Tongue (tissue), 2 donors: ENCODE measurements around the gene DDR2. TPM values are rescaled to one million over a fixed set of nuclear protein-coding genes. Genes with fewer than 3 reads are reported as not detected.
A peak's percentile ranks its signal among the peaks of the same experiment; 100 is the strongest.

ENCODE experiments used
- DNase-seq: peaks from one replicate; pipeline ENCODE4 v3.0.0-alpha.2; 2015
- total RNA-seq: library from RNA; depleted of rRNA; stranded (reverse); fragments of >200 nt; gene quantifications from one replicate; pipeline ENCODE4 v1.2.3, GENCODE V29; 2014

The DDR2 gene
- total RNA-seq, 1 donor from 2014 or later: 60.6 TPM

DNA sequence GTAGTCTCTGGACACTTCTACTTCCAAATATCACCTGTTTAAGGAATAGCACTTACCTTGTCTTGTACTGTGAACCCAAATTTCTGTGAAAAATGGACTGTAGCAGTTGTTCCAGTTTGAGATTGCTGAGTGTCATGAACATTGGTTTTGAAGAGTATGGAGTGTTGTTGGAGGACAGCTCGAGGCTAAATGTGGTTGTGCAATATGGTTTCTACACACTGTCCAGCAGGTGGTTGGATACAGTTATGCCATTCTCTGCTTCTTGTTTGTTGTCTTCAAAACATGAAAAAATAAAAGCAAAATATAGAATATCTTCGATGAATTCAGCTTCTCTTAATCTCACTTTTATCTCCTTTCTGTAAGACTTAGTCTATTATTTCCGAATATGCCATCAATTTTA lies 67.1 kb downstream of the DDR2 start:
- no peak for DNase-seq

DNA sequence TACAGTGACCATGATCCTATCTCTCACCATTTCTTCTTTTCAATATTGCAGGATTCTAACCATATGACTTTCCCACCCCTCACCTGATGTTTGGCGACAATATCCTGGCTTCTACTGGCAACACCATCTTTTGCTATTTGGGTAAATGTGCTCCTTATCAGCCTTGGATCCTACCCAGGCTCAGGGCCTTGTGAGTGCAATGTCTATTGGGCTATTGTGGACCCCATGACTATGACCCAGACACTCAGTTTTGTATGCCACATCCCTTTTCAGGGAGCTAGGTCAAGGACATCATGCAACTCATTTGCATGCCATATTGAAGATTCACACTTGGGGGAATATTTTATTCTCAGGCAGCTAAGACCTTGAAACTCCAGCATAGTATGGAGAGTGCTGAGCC lies 67.9 kb downstream of the DDR2 start:
- no peak for DNase-seq

DNA sequence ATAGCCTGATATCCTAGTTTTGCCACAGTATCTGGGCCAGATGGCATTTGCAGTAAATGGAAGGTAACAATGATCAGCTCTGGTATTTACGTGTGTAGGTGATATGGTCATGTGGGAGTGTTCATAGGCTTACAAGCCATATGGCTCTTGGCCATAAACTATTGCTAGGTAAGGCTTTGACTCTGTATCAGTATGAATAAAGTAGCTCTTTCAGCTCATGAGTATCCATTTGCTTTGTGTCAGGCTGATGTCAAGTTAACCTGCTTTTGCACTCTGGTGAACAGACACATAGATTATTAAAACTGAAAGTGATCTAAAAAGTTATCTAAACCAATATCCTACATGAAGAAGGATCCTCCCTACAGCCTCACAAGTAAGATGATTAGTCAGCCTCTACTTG lies 69.0 kb downstream of the DDR2 start:
- DNase-seq: no peak

DNA sequence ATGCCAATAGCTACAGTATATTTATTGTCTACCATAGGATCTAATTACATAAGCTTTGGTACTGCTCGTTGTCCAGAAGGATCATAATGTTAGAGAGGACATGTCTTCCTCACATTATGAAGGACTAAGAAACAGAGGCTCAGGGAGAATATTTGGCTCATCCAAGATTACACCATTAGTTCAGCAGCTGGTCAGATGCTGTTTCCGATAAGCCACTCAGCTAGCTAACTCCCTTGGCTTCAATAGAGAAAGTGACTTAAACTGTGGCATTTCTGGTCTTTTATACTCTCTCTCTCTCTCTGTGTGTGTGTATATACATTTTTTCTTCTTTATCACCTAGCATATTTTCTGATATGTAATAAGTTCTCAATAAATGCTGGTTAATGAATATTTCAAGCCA lies 70.4 kb downstream of the DDR2 start:
- DNase-seq: peak; percentile 49

DNA sequence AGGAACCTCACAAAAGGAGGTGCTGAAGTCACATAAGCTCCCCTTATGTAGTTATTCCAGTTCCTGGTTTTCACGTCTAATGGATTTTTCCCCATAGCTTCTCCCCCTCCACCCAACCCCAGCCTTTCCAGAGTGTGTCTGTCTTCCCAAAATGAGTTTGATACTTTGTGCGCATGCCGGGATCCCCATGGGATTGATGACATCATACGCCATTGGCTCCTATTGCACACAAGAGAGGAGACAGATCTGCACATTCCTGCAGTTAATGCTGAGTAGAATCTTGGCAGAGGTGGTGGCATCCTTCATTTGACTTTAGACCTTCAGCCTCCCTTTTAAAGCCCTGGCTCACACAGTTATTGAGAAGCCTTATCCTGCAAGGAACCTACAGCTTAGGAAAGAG lies 71.4 kb downstream of the DDR2 start:
- DNase-seq: no peak

DNA sequence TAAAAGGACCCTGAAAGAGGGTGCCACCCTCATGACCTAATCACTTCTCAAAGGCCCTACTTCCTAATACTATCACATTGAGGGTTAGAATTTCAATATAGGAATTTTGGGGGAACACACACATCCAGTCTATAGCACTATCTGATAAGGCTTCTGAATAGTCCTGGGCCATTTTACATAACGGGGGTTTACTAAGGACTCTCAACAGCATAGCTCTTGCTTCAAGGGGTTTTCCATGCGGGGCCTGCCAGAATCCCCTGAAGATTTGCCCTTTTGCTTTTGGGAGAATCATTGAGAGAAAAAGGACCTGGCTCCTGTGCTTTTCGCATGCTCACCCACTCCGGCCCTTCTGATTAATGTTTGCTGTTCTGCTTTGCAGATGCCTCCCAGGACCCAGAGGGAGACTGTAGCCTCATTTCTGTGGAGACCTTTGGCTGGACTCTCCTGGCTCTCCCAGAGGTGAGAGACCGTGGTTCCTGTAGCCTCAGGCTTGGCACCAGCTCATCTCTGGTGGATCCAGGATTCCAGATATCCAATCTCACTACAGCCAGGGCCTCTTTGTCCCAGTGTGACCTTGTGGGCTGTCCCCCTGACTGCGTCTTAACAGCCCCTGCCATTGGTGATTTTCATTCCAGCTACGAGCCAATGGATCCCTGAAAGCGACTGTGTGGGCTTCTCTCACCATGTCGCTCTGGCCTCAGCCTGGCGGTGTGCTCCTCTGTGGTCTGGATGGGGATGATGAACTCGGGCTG lies 72.6 kb downstream of the DDR2 start:
- DNase-seq: no peak

DNA sequence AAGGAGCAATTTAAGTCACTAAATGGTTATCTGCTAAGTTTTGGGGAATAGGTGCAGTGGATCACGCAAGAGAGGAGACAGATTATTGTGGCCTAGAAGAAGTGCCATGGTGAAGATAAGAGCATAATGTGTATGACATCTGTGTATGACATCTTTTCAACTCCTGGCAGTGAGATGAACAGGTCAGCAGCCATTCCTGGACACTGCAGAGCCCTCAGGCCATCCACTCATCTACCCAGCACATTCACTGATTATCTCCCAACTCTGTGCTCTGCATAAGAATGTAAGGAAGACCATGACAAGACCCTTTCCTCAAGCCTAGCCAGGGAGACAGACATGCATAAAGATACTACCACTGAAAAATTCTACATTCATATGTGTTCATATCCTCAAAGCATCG lies 73.7 kb downstream of the DDR2 start:
- DNase-seq: no peak

DNA sequence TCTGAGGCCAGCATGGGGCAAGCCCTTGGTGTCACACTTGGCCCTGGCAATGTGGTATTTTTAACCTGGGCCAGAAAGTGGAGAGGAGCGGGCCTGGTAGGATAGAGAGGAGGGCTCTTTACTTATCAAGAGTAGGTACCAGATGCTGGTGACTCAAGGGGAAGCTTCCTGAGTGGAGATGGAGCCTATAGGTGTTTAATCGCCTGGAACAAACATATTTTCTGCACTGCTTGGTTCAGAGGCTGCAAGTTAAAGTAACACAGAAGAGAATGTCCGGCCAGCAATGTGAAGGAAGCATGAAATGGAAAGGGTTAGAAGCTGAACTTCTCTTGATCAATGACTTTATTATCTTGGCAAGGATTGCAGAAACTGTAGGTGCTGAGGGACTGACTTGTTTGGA lies 74.3 kb downstream of the DDR2 start:
- DNase-seq: no peak

DNA sequence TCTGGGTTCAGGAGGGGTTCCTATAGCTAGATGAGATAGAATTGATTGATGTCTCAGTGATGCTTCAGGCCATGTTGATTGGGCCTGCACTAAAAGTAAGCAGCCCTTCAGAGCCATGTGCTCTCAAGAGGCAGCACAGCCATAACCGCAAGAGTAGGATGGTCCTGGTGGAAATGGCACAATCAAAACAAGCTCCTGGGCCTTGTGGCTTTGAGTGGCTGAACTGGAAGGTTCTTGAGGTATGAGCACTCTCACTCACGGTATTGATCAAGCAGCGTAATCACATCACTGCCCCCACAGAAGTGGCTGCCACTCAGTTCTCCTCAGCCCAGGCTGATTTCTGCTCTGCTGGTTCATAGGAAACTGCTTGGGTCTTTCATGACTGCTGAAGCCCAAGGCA lies 76.0 kb downstream of the DDR2 start:
- DNase-seq: no peak

DNA sequence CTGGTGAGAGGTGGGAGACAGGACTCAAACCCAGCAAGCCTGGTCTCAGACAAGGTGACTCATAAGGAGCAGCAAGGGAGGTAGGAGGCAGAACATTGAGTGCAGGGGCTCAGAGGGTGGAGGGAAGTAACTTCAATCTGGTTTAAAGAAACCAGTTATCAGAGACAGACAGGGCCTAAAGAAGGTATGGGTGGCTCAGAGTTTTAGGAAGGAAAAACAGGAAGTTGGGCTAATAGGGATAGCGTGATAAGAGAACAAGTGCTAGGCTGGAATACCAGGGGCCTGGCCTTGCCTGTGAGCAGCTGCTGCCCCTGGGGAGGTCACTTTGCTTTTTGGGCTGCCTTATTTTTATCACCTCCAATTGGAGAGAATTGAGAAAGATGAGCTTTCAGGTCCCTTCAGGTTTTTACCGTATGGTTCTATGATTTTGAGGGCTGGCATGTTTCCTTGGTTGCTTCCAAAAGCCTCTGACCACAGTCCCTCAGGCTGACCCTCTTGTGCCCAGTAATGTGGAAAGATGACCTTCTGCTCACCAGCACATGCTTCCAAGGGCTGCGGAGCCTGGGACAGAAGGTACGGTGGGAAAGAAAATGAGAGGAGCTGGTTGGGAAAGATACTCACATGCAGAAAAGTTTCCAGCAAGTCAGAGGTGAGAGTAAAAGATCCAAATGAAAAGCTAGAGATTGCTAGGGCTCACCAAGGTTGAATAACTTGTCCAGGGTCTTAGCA lies 77.0 kb downstream of the DDR2 start:
- no peak for DNase-seq

DNA sequence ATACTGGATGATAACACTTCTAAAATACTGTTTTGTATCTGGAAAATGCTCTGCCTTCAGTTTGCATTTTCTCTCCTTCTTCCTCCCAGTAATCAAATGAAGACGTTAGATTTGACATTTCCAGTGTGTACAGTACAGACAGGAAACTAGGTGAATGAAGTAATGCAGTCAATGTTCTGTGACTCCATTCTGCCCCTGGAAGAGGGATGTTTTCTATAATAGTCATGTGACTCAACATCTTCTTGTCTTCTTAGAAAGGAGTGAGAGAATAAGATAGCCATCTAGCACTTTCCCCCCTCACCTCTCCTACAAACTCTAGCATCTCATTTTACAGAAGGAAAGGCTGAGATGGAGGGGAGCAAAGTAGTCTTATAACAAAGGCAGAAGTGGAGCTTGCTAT lies 77.6 kb downstream of the DDR2 start:
- DNase-seq: no peak

DNA sequence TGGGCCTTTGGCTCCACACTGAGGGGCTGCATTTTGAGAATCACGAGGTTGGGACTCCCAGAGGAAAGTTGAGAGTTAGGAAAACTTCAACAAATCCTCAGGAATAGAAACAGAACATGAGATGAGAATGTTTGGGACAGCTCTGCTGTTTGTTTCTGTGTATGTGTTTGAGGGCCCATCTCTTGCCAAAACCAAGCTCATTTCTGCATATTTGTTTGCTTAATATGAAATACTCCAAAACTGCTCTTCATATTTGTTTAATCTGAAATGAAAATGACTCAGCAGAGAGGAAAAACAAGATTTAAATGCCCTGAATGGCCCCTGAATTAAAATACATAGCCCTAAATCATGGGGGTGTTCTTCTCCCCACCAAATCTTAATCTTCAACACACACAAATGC lies 78.1 kb downstream of the DDR2 start:
- peak; percentile 53 for DNase-seq

DNA sequence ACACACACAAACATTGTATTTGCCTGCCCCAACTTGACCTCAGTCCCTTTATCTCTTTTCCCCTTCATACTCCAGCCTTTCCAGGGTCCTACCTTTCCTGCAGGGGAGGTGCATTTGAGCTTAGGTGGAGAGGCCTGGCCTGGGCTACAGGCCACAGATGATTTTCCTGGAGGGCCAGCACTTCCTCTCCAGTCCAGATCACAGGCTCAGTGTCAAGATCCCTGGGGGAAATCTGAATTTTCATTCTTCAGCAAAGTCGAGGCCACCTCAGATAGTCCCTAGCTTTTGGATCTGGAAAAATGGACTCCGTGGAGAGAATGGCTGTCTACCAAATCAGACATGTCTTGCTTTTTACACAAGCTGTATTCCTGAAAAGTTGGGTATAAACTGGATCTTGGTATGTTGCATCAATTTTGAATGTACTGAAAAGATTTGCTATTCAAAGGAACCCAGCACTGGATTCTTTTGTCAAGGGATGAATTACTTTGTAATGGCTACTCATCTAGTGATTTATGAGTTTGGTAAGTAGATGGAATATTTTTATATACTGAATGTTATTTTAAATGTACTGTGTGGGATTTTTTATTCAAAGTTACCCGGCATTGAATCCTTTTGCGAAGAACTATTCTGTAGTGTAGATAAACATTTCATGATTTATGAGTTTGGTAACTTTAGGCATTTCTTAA lies 78.7 kb downstream of the DDR2 start:
- no peak for DNase-seq

DNA sequence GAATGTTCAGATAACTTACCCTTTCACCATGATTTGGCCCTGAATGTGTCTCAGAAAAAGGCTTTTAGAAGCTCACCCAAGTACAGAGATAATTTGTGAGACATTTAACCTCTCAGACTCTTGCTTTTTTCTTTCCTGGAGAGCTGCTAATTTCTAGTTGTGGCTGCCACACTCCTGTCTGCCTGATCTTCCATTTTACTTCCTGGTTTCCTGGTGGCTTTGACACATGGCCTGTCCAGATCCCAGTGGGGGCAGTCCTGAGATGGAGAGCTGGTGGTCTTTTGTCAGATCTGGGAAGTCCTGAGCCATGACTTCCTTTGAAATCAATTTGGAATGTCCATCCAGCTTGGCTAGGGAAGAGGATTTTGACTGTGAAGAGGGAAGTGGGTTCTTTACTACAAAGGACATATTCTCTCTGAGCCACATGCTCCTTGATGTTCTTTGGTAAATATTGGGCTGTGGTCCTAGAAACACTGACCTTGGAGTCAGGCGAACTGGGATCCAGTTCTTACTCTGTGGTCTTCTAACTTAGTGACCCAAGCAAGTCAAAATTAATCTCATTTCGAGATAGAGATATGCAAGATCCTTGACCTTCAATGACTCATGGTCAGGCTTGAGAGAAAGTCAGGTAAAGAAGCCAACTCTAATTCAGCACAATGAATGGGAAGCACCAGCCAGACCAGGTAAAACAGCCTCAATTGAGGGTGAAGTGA lies 80.2 kb downstream of the DDR2 start:
- DNase-seq: no peak

DNA sequence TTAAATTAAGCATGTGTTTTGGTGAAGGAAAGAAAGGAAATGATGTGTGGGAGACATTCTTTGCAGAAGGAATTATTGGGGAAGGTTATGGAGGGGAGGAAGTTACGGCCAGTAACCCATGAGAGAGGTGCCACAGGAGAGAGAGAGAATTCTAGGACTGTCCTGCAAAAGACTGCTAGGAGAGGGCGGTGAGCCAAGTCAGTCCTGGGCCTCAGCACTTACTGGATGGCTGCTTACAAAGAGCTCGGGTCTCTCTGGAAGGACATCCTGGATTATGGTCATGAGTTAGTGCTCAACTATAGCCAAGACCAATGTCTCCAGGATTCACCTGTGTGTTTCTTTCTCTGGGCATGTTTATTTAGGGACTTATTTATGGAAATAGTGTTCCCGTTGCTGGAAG lies 83.9 kb downstream of the DDR2 start:
- DNase-seq: peak; percentile 28

DNA sequence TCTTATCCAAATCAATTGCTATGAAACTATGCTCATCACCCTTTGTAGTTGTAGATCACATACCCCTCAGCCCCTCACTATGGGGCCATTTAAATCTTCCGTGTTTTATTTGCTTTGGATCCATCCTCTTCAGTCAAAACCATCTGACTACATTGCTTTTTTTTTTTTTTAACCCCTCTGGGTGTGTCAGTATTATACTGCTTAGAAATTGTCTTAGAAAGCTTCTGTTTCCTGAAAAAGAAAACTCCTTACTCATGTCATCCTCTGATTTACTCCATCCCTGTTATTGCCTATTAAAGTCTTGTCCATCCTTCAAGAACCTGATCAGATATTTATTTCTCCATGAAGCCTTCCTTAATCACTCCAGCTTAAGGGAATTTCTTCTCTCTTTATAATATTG lies 84.3 kb downstream of the DDR2 start:
- no peak for DNase-seq

DNA sequence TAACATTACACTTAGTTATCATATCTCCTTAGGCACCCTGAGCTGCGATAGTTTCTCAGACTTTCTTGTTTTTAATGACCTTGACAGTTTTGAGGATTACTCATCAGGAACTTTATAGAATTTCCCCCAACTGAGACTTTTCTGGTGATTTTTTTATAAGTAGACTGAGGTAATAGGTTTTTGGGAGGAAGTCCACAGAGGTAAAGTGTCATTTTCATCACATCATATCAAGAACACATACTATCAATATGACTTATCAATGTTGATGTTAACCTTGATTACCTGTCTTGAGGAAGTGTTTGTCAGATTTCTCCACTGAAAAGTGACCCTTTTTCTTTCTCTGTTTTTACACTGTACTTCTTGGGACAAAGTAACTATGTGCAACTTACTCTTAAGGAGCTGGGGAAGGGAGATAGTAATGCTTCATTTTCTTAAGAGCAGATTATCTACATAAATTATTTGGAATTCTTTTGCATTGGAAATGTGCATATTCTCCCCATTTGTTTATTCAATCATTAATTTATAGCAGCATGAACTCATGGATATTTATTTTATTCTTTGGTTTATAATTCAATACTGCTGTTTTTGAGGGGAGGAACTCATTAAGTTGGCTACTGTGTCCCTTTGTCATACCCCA lies 85.4 kb downstream of the DDR2 start:
- no peak for DNase-seq

DNA sequence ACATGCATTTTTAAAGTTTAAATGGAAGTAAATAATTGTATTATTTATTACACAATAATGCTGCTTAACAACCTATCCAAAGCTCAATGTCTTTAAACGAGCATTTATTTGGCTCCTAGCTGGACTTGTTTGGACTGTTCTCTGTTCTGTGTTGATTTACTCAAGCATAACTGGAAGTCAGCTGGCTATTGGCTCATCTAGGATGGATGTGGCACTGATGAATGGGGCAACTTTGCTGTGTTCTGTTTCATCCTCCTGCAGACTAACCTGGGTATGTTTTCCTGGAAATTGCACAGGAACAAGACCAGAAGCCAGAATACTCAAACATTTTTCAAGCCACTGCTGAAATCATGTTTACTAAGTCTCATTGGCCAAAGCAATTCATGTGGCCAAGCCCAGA lies 87.4 kb downstream of the DDR2 start:
- no peak for DNase-seq

DNA sequence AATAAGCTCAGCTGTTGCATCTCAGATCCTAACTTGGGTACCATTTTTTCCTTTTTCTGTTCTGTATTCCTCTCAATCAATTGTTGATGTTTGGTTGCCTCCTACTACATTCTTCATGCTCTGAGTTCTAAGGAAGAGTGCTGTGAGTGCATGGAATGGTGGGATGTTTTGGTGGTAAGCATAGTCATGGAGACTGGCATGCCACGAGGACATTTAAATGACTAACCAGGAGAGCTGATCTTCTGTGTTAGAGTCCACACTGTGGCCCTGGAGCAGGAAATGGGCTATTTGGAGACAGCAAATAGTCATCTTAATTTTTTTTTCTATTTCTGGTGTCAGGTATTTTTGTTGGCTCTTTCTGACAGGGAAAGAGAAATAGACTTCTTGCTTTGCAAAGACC lies 88.7 kb downstream of the DDR2 start:
- DNase-seq: no peak

DNA sequence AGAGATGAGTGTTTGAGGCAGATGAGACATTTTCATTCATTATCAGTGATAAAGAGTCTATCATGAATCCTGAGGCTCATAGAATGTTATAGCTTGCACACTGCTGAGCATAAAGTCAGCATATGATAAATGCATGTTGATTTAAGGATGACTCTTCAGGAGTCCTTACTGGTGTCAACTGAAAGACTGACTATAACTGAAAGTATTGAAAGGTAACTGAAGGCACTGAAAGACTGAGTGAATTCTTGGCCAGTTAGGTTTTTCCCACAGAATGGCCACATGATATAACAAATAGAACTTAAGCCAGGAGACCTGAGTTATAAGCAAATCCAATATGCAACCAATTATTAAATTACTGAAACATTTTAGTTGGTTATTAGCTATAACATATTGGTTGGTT lies 89.2 kb downstream of the DDR2 start:
- no peak for DNase-seq

DNA sequence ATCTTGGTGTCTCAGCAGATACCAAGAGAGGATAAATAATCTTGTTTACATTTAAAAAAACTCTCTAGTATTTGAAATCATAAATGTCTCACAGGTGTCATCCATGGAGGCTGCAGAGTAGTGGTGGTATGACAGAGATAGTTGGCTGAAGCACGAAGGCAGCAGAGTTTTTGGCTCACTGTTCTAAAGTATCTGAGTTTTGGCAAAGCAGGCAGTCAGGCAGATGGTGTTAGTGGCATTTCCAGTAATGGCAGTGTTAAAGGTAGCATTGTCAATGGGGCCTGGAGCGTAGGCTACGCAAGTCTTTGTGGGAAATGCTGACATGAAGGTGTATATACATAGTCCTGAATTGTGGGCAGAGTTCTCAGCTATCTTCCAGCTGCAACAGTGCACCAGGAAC lies 89.8 kb downstream of the DDR2 start:
- no peak for DNase-seq

DNA sequence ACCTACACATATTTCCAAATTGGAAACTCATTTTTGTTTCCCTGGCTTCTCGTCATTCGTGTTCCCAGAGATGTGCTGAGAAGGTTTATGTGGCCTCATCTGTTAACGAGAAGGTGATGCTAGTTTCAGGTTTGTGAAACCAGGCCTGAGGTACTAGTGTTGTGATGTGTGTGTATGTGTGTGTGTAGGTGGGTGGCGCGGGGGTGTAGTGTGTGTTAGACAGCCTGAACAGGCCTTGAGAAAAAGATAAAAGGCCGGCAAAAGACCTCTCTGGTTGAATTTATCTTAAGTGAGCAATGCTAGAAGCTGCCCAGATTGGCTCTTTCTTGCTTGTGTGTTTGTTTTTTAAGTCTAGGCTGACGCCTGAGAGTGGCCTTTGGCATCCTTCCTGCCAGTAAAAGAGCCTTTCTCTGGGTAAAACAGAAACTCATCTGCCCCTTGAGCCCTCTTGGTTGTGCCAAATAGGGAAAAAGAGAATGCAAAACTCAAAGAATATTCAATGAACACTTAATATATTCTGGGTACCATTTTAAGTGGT lies 92.4 kb downstream of the DDR2 start:
- no peak for DNase-seq
